DND-41 (cell line): ENCODE measurements around the gene FAM83F.

Experiments
- ATAC-seq: fragments of 200-7000 bp; cut with Tn5 transposase; 3 replicates; pipeline ENCODE4 v1.9.1; 2021; ENCODE audit warnings: low read depth; ENCODE audit not compliant: insufficient read depth
- DNase-seq: peaks from one replicate; pipeline ENCODE4 v3.0.0-alpha.2; 2020
- H2AFZ ChIP-seq: 2 replicates; pipeline ENCODE4 v1.6.0; 2012; ENCODE audit warnings: low read depth, low read length
- H3K27ac ChIP-seq: 2 replicates; pipeline ENCODE4 v1.5.1; 2012; ENCODE audit warnings: low read length, inconsistent platforms
- H3K27me3 ChIP-seq: fragments of 200-600 bp; sonication (generic); 2 replicates; pipeline ENCODE4 v1.6.0; 2012; ENCODE audit warnings: low read length, mild to moderate bottlenecking, inconsistent platforms; ENCODE audit not compliant: insufficient read depth, poor library complexity
- H3K36me3 ChIP-seq: 2 replicates; pipeline ENCODE4 v1.5.1; 2012; ENCODE audit warnings: low read length, inconsistent platforms; ENCODE audit not compliant: insufficient read depth
- H3K4me1 ChIP-seq: 2 replicates; pipeline ENCODE4 v1.5.1; 2012; ENCODE audit warnings: mild to moderate bottlenecking, low read length; ENCODE audit not compliant: insufficient read depth
- H3K4me2 ChIP-seq: 2 replicates; pipeline ENCODE4 v1.6.0; 2012; ENCODE audit warnings: mild to moderate bottlenecking, moderate library complexity, low read length, inconsistent platforms; ENCODE audit not compliant: insufficient read depth
- H3K4me3 ChIP-seq, 2 experiments: fragments of 200-600 bp in 1 of 2; shearing (Covaris generic) in 1 of 2; 2 replicates each; pipeline ENCODE4 v1.5.1; 2012 to 2016; ENCODE audit warnings: inconsistent platforms in 2 of 2, low read length in 2 of 2, mild to moderate bottlenecking in 2 of 2, low read depth in 1 of 2, moderate library complexity in 1 of 2
- H3K79me2 ChIP-seq: 2 replicates; pipeline ENCODE4 v1.6.0; 2012; ENCODE audit warnings: low read length, inconsistent platforms; ENCODE audit not compliant: insufficient read depth
- H3K9ac ChIP-seq: 2 replicates; pipeline ENCODE4 v1.6.0; 2012; ENCODE audit warnings: low read depth, mild to moderate bottlenecking, inconsistent platforms, low read length, moderate library complexity
- H3K9me3 ChIP-seq: 2 replicates; pipeline ENCODE4 v1.5.1; 2012; ENCODE audit warnings: low read length, moderate library complexity, mild to moderate bottlenecking, inconsistent platforms; ENCODE audit not compliant: insufficient read depth, severe bottlenecking
- H4K20me1 ChIP-seq: 2 replicates; pipeline ENCODE4 v1.6.0; 2012; ENCODE audit warnings: low read length; ENCODE audit not compliant: insufficient read depth
- CTCF ChIP-seq: IDR thresholded peaks from 2 replicates; pipeline ENCODE4 v1.5.1; 2012; ENCODE audit warnings: borderline replicate concordance, low read length, moderate library complexity, mild to moderate bottlenecking; ENCODE audit not compliant: poor library complexity, severe bottlenecking; ENCODE audit errors: extremely low read depth
- EZH2 ChIP-seq: IDR thresholded peaks from 3 replicates; pipeline ENCODE4 v1.6.1; 2012; ENCODE audit warnings: borderline replicate concordance, low read depth, mild to moderate bottlenecking, moderate library complexity, low read length, inconsistent platforms; ENCODE audit not compliant: severe bottlenecking

The FAM83F gene

DNA sequence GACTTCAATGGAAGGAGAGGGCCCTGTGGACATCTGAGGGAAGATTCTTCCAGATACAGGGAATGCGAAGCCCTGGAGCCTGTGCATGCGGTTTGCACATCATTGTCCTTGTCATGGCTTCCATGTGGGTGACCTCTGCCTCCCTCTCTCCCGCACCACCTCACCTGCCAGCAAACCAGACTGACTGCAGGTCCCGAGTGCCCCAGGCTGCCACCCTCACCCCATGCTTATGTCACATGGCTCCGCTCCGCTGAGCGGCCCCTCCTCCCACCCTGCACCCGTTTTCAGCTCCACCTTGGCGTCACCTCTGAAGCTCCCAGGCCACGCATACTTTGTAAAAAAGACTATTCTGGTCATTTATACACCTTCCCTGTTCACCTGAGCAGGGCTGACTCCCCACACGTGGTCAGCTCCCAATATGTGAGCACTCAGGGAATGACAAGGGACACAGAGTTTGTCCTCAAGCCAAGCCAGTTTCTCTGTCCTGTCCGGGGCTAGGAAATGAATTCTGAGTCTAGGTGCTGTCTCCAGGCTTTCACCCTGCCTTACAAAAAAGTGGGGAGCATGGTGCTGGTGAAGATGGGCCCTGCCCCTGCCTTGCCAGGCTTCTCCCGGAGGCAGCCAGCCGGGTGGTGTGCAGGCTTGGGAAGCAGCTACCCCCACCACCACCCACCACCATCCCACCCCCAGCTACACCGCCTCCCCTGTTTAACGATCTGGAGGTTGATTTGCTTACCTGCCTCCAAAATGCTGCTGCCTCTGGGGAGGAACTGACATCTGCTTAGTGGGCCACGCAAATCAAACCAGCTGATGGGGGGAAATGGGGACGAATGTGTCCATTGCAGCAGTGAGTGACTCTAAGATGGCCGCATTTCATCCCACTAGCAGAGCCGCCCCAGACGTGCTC lies 32.7 kb downstream of the FAM83F start:
- H4K20me1 ChIP-seq, result no peaks in the 10 kb centered on the region

DNA sequence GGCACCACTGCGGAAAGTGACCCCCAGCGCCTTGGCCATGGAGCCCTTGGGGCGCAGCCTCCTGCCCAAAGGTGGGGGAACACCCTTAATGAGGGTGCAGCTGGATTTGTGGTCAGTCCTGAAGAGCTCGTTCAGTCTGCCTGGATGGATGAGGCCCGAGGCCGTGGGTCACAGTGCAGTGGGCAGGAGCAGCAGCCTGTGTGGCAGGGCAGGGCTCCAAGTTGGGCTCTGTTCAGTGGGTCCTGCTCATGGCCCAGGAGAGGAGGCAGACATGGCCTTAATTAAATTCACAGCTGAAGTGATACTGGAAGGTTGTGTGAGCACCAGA lies 33.3 kb downstream of the FAM83F start:
- H2AFZ ChIP-seq, result no peak overlapping the region
- H4K20me1 ChIP-seq, result no peaks in the 10 kb centered on the region
- H3K79me2 ChIP-seq, result no peaks in the 10 kb centered on the region
- ATAC-seq (no peak), DNase-seq (no peak)
- no peak overlapping the region for H3K9ac ChIP-seq
- no peak for TF ChIP-seq EZH2
- TF ChIP-seq CTCF, result no peak
- no peaks in the 10 kb centered on the region for H3K36me3 ChIP-seq
- H3K4me3 ChIP-seq, result no peak overlapping the region
- no peak overlapping the region for H3K27ac ChIP-seq
- H3K27me3 ChIP-seq, result no peaks in the 10 kb centered on the region
- H3K4me1 ChIP-seq, result peaks cover 35% of the 10 kb centered on the region
- H3K4me2 ChIP-seq, result no peak overlapping the region
- no peaks in the 10 kb centered on the region for H3K9me3 ChIP-seq

More for the DNA sequence above, 32.7 kb downstream of the FAM83F start:
- TF ChIP-seq EZH2 (no peak), CTCF (no peak)
- Histone ChIP-seq H3K9me3 (no peaks in the 10 kb centered on the region), H3K36me3 (no peaks in the 10 kb centered on the region), H3K4me2 (no peak overlapping the region), H3K4me3 (no peak overlapping the region), H3K9ac (no peak overlapping the region), H3K4me1 (peaks cover 35% of the 10 kb centered on the region), H3K79me2 (no peaks in the 10 kb centered on the region), H2AFZ (no peak overlapping the region), H3K27ac (no peak overlapping the region), H3K27me3 (no peaks in the 10 kb centered on the region)
- ATAC-seq, result no peak
- DNase-seq, result no peak

DNA sequence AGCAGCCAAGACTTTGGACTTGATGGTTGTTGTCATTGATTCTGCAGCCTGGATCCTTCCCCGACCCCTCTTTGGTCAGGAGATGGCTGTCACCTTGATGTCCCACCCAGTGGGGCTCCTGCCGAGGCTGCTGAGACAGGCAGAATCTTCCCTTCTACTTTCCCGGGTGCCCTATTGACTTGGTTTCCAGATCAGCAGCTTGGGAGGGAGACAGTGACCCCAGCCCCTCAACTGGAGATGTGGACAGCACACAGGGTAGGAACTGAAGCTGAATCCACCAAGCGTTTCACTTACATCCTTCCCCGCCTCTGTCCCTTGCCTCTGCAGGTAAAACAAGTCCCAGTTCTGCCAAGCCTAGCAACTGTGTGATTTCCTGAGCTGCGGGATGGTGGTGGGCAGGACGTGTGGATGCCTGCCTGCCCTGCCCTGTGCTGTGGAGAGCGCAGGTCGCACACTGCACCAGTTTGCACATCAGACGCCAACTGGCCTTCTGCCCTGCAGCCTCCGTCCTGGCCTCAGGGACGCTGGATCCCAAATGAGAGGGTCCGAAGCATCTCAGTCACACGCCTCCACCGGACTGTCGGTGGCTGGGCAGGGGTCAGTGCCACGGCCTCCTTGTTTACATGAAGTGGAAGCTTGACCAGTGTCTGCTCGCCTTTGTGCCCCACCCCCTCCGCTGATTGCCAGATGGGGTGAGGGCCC lies 34.6 kb downstream of the FAM83F start:
- Histone ChIP-seq H3K4me2 (no peak overlapping the region), H3K9me3 (no peaks in the 10 kb centered on the region), H3K4me3 (no peak overlapping the region), H3K9ac (no peak overlapping the region), H3K36me3 (no peaks in the 10 kb centered on the region), H2AFZ (no peak overlapping the region), H3K4me1 (peaks cover 32% of the 10 kb centered on the region), H4K20me1 (no peaks in the 10 kb centered on the region), H3K27me3 (no peaks in the 10 kb centered on the region), H3K27ac (peak overlapping the region; percentile 68; the same call in 1 of the 2 replicates), H3K79me2 (no peaks in the 10 kb centered on the region)
- DNase-seq, result no peak
- no peak for ATAC-seq
- no peak for TF ChIP-seq EZH2
- no peak for TF ChIP-seq CTCF
